RKO (cell line): ENCODE measurements around the gene RAP1A.

ENCODE experiments used
- DNase-seq: peaks from one replicate; pipeline ENCODE4 v3.0.0-alpha.2; 2016; ENCODE audit warnings: low spot score

RAP1A gene

GRCh38 chr1:111619635-111620440 lies at the start of gene RAP1A:
Gene RAP1A (plus strand): TSS chr1:111619789. CDS start chr1:111691361, 71,572 bp downstream.
- DNase-seq: peak; percentile 91

DNA sequence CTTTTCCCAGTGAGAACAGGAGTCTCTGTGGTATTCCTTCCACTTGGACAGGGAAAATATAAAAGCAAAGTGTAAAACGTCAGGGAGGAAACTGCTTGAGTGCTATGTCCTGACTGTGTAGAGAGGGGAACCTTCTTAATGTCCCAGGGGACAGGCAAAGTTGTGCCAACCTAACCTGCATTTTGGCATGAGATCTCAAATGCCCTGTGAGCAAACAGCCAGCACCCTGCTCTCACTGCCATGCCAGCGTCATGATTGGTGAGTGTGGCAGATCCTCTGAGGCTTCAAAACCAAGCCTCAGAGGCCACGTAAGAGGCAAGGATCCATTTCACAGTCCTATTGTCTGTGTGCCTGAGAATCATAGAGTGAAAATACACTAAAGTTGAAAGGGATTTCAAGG lies 49.7 kb upstream of the RAP1A start:
- no peak for DNase-seq

- DNase-seq: peak; percentile 12
Observed at GRCh38 chr1:111570781-111571181, 48.8 kb upstream of the RAP1A start.

DNA sequence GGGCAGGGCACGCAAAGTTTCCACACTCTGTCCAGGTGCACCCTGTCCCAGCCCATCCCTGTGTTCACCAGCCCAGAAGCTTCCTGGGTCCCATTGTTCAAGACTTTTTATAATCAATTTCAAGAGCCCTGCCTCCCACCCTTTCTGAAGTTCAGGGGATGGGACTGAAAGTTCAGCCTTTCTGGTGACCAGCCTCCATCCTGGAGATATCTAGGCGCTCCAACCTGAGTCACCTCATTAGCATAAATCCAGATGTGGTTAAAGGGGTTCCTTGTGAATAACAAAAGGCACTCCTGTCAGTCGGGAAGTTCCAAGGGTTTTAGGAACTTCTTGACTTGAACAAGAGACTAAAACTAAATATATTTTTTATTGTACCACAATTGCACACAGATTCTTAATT lies 48.4 kb upstream of the RAP1A start:
- no peak for DNase-seq

GRCh38 chr1:111571987-111572386 lies 47.6 kb upstream of the RAP1A start:
- no peak for DNase-seq

GRCh38 chr1:111576547-111576946 lies 43.0 kb upstream of the RAP1A start:
- DNase-seq: no peak

DNA sequence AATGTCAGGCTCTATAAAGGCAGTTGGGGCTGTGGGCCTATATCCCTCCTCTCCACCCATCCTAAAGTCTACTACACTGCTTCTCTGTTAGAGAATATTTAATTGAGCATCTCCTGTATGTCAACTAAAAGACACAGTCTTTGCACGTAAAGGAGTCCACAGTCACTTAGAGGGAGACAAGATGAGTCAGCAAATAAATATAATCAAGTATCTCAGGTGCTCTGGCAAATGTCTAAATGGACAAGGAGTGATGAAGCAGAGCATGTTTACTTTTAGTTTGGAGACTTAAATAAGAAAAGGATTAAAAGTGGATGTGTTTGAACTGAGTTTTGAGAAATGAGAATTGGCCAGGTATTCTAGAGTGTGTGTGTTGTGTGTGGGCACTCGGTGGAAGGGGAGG lies 41.8 kb upstream of the RAP1A start:
- no peak for DNase-seq

GRCh38 chr1:111581166-111581565 lies 38.4 kb upstream of the RAP1A start:
- no peak for DNase-seq

DNA sequence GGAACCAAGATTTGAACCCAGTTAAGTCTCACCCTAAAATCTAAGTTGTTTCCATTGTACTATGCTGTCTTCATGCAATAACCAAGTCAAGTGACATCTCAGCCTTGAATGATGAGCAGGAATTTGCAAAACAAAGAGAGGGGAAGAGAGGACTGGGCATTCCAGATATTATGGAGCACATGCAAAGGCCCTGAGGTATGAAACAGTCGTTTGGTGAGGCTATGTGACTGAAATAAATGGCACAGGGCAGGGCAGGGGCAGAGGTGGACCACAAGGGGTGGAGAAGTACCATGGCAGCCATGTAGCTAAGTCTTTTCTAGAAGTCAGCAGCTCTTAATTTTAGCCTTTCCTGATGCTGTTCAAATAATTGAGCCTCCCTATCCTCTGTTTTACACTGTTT lies 37.6 kb upstream of the RAP1A start:
- DNase-seq: no peak

- no peak for DNase-seq
Observed at GRCh38 chr1:111582644-111583618, 36.7 kb upstream of the RAP1A start.

- DNase-seq: peak; percentile 44
Observed at GRCh38 chr1:111585447-111586086, 34.0 kb upstream of the RAP1A start.

DNA sequence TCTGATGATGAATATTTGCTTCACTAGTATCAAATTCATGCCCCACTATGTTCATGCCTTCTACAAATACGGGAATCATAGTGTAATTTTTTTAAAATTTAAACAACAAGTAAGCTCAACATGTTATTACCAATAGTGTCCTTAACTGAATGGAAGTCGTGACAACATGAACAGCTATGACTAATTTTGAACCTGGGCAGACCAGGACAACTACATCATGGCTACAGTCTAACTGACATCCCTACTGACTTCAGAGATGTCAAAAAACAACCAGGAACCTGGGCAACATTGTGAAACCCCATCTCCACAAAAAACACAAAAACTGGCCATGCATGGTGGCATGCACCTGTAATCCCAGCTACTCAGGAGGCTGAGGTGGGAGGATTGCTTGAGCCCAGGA lies 33.5 kb upstream of the RAP1A start:
- no peak for DNase-seq

DNA sequence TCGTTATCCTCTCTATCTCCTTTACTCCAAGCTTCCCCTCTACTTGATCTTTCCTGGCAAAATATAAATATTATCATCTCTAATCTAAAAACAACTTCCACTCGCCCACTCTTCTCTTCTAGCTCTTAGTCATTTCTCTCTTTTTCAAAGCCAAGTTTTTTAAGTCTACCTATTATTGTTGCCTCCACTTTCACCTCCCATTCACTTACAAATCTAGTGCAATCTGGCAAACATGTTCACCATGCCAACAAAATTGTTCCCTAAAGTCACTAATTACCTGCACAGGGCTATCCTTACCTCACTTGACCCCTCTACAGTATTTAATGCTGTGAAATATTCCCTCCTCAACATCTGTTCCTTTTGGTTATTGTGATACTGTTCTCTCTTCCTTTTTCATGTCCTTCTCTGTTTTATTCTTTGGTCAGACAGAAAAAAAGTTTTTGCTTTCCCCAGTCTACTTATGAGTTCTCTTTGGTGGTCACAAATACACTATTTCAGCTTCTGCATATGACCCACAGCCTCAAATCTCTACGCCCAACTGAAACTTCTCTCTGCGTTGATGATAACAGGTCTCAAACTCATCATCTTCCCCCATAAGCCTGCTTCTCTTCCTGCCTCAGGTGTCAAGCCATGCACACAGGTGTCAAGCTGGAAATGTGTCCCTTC lies 31.9 kb upstream of the RAP1A start:
- no peak for DNase-seq

GRCh38 chr1:111591937-111592336 lies 27.7 kb upstream of the RAP1A start:
- no peak for DNase-seq

GRCh38 chr1:111592389-111593361 lies 26.9 kb upstream of the RAP1A start:
- peak; percentile 39 for DNase-seq

GRCh38 chr1:111593403-111594305 lies 25.9 kb upstream of the RAP1A start:
- no peak for DNase-seq

- DNase-seq: no peak
Observed at GRCh38 chr1:111594306-111594693, 25.3 kb upstream of the RAP1A start.

DNA sequence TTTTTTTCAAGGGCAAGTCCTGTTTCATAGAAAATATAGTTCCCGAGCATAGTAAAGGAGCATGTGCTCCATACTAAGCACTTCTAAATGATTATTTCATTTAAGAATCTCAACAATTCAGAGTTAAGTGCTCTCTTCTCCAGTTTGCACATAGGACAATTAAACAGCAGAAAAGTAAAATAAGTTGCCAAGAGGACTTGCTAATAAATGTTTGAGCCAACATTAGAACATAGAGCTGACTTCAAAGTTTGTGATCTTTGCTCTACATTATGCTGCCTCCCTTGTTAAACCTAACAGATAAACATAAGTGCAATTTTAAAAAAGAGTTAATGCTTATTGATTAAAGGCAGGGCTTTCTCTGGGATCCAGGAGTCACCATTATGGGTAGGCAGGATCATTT lies 23.8 kb upstream of the RAP1A start:
- DNase-seq: no peak

DNA sequence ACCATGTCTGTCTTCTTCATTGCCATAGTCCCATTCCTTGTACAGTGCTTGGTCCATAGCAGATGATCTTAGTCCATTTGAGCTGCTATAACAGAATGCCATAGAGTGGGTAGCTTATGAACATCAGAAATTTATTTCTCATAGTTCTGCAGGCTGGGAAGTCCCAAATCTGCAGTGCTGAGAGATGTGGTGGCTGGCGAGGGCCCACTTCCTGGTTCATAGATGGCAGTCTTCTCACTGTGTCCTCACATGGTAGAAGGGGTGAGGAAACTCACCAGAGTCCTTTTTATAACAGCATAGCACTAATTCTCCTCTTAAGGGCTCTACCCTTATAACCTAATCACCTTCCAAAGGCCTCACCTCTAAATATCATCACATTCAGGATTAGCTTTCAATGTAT lies 23.1 kb upstream of the RAP1A start:
- no peak for DNase-seq

- DNase-seq: no peak
Observed at GRCh38 chr1:111597426-111597825, 22.2 kb upstream of the RAP1A start.
